Stimulated activated CD4-positive, alpha-beta T cell treated with anti-CD3 and anti-CD28 coated beads, Interleukin-15, amount 100 ng/mL, for 24 hours (primary cell): ENCODE data around the gene MCU.
A peak's percentile ranks its signal among the peaks of the same experiment; 100 is the strongest.
"Not testable (repeated sequence)": the region's sequence is repeated elsewhere in the genome, so short reads cannot be mapped to it uniquely, and the experiment has no call there.

ENCODE experiments used
- DNase-seq: peaks from one replicate; pipeline ENCODE4 v3.0.0-alpha.2; 2020

MCU gene

DNA sequence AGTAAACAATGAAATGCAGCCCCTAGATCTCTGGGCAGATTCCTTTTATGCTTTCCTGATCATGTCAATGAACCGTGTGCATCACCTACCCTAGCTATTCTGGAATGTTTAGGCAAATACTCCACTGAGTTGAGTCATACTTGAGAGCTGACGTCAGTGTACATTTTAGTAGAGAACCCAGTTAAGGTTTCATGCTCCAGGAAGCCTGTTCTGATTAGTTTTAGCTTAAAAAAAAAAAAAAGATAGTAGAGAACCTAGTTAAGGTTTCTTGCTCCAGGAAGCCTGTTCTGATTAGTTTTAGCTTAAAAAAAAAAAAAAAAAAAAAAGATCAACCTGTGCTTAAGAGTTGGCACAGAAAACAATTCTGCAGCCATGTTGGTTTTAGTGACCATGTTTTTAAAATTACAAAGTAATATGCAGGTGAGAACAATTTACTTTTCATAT lies 3.7 kb upstream of the MCU start:
- DNase-seq, result no peak

DNA sequence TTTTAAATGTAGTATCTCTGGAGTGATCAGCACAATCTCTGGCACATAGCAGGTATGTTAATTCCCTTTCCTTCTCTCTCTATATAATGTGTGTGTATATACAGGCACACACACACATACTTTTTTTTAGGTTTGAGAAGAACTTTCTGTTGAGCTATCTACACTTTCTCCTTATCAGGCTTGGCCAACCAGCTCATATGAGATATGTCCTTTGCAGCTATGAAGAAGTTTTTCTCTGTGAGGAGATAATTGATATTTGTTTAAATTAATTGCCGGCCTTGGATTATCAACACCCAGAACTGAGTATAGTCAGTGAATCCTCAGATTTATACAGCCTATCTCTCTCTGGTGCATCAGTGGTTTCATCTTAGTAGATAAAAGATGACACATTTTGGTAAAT lies 2.3 kb upstream of the MCU start:
- DNase-seq, result no peak

DNA sequence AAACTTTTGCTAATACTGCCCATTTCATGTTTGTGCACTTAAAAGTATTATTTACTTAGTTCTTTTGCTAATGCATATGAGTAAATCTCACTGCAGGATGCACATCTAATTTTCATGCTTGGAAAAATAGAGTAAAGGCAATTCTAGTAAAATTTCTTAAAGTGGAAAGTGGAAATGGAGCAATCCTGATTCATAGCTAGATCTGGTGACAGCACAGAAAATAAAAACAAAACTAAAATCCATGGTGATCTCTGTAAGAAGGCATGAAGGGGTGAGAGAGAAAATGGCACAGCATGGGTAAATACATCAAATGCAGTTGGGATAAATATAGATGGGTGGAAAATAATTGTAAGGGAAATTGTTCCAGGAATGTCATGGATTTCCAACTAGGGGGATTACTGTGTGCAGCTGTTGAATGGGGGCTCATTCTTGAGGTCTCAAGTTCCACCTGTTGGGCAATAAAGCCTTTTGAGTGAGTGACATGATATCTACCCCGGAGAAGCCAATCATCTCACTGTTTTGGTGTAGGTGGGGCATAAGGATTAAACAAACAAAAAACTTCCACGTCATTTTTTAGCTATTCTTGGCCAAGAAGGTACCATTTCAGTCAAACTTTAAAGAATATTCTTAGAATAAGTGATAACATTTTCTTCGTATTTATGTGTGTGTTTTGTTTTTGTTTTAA lies 1.7 kb upstream of the MCU start:
- no peak for DNase-seq

DNA sequence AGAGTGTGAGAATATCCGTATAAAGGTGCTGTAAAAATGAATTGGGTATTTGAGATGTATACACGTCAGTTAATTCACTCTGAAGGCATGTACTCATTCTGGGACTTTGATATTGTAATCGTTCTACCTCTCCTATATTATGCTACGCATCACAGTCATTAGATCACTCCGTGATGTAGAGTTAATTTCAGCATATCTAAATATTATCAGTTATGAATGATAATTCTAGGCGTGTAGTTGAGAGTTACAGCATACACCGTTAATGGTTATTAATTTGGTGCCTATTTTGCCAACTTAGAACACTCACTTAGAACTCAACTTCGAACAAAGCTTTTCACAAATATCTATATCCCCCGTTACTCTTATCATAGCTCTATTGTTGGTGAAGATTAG lies 477 bp upstream of the MCU start:
- DNase-seq, result no peak

DNA sequence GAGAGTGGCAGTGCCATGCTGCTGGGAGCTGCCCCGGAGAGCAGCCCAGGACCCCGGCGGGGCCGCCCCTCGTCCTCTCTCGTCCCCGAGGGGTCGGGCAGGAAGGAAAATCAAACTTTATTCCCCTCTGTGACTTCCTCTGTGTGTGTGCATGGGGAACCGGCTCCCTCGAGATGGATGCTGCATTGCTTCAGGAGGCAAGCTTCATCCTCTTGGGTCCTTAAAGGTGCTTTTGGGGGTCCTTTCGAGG lies 726 bp downstream of the MCU start:
- no peak for DNase-seq

DNA sequence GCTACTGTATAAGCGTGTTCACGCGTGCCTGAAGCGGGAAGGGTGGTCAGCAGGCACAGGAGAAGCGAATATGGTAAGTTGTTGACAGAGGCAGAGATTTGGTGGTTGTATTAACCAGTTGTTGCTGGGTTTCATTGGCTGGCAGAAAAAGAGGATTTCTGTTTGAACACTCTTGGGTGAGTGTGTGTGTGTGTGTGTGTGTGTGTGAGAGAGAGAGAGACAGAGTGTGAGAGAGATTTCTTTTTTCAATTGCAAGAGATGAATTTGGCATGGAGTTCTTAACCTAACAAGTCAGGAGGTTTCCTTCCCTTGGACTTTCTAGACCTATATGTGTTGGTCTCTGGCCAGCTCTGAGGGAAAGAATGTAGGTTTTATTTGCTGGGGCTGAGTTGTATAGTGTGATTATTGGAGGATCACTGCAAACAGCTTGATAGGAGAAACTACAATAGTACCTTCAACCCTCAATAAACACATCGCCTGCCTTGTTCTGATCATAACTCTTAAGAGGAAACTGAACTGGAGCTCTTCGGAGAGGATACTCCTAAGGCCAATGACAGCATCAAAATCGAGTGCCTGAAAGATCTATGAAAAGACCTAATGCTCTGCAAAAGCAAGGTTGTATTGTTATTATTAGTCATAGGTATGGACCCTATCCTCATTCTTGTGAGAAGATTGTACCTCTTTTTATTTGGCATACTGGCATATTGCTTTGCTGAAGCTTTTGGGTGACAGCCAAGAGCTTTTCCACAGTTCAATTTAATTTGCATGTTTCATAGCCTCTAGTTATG lies 1.2 kb downstream of the MCU start:
- DNase-seq, result no peak

DNA sequence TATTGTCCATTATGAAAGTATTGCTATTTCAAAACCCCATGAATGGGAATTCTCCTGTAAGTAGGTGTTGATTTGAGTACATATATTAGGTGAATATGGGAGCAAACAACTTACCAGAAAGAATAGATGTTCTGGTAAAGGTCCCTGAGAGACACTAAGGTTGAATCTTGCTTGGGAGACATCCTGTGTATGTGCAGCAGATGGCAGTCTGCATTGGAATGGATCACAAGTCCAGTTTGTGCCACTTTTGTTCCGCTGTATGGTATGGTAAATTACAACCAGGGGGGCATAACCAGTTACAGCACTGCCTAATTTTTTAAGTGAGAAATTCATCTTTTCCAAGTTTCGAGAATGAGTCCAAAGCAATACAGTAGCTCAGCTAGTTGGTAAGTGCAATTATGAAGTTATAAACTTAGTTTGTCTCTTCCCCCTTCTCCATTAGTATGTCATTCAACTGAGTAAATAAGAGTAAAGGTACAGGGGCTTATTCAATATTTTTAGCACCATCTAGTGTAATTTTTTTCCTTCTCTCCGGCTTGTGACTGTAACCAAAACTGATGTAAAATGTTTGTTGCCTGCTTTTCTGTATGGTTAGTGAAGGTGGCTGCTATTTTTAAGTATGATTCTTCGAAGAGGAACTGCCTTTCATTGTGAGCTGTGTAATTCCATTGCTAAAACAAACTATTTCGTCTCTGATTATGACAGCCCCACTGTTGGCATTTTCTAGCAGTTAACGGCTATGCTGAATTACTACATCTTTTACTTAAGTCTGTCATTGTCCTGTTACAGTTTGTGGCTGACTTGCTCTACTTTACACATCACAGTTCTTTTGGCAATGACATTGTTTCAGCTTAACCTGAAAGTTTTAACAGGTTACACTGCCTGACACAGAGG lies 2.8 kb downstream of the MCU start:
- no peak for DNase-seq

DNA sequence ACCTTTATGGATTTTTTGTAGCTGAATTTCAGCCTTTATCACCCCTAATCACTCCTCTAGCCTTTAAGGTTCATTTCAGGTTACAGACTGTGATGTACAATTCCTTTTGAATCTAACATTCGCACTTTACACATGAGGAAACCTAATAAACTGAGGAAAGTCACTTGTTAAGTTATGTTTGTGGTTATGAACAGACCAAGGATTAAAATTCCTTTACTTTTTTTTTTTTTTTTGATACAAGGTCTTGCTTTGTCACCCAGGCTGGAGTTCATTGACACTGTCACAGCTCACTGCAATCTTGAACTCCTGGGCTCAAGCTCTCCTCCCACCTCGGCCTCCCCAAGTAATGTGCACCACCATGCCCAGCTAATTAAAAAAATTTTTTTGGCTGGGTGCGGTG lies 3.6 kb downstream of the MCU start:
- no peak for DNase-seq

DNA sequence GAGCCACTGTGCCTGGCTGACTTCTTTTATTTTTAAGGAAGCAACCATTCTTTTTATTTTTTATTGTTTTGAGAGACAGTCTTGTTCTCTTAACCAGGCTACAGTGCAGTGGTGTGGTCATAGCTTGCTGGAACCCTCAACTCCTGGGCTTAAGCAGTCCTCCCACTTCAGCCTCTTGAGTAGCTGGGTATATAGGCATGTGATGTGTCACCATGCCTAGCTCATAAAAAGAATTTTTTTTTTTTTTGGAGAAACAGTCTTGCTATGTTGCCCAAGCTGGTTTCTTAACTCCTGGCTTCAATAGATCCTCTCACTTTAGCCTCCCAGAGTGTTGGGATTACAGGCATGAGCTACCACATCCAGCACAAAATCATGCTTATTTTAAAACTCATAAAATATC lies 5.8 kb downstream of the MCU start:
- no peak for DNase-seq

DNA sequence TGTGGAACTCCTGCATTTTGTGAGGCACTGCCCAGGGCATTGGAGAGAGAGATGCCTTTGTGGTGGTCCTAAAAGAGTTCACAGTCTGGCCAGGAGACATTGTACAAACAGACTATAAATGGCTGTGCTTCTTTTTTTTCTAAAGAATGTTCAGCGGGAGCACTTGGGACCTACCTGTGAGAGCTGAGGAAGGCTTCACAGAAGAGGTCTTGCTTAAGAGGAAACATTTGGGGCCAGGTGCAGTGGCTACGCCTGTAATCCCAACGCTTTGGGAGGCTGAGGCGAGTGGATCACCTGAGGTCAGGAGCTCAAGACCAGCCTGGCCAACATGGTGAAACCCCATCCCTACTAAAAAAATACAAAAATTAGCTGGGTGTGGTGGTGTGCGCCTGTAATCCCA lies 10.5 kb downstream of the MCU start:
- not testable (repeated sequence) for DNase-seq

DNA sequence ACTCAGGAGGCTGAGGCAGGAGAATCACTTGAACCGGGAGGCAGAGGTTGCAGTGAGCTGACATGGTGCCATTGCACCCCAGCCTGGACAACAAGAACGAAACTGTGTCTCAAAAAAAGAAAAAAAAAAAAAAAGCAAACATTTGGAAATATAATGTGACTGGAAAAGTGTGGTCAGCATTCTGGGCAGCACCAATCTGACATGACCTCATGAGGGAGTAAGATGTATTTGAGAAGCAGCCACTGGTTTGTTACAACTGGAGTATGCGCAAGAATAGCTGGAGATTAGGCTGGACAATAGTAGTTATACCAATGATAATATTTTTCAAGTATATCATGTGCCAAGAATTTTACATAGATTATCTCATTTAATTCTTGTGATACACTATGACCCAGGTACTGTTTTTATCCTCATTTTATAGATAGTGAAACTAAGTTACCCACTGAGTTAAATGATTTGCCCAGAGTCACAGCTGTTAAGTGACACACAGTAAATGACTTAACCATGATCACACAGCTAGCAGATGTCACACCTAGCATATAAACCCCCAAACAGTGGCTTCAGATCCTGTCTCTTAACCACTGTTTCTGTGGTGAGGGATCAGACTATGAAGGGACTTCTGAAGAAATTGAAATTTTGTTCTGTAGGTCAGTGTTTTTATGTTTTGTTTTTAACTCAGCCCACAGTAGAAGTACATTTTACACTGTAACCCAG lies 11.1 kb downstream of the MCU start:
- DNase-seq, result no peak

DNA sequence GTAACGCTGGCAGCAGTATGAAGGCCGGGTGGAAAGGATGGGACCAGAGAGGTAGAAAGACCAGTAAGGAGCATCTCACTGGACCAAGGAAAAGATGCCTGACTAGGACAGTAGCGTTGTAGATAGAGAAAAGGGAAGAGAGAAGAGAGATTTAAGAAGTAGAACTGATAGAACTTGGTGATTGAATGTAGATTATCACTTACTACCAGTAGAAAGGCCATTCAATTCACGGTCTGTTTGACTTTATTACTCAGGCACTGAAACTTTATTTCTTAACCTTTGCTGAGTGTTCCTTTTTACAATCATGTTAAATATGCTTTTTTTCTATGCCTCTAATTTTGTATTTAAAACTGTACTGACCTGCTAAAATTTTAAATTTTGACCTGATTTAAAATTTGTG lies 12.2 kb downstream of the MCU start:
- DNase-seq, result no peak

DNA sequence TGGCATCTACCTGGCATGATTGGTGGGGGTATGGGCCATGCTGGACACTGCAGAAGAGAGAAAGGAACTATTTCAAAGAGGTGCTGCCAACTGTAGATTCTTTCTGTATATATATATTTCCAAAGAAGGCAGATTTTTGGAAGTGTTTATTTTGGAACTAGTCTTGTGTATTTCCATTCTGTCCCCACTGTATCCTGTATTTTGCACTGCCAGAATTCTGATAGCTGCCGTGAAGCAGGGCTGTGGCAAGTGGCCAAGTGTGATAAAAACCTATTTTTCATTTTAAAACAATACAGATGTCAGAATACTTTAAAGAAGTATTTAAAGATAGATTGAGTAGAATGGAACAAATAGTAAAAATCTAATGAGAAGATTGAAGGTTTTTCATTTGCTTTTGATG lies 17.1 kb downstream of the MCU start:
- DNase-seq, result no peak

DNA sequence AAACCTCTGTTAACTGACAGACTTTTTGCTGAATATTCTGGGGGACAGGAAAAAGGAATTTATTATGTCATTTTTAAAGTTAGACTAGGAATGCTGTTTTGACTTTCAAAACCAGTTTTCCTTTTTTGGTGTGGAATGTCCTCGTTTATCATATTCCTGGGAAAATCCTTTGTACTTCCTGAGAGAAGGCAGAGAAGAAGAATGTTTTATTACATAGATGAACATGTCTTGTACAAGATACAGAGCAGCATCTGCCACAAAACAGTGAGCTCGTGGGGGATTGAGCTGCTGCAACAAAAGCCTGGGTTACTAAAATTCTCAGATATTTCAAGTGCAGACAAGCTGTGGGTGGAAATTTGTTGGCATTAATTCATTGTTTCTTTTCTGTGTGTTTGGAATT lies 20.2 kb downstream of the MCU start:
- DNase-seq, result no peak

DNA sequence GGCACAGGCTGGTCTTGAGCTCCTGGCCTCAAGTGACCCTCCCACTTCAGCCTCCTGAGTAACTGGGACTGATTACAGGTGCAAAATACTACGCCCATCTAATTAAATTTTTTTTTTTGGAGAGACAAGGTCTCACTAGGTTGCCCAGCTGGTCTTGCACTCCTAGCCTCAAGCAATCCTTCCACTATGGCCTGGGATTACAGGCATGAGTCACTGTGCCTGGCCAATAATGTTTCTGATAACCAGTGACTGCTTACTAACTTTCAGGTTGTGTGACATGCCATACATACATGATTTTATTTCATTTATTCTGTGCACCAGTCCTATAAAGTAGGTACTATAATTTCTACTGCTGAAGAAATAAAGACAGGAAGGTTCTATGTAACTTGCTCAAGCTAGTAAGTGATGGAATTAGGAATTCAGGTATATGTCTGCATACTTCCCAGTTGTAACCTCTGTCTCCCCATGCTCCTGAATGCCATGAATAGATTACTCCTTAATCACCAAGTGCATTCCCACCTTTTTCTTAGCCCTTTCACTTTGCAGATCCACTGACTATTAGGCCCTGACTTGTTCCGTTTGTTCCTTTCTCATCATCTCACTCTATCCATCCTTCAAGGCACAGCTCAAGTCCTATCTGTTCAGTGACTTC lies 28.1 kb downstream of the MCU start:
- DNase-seq, result no peak

DNA sequence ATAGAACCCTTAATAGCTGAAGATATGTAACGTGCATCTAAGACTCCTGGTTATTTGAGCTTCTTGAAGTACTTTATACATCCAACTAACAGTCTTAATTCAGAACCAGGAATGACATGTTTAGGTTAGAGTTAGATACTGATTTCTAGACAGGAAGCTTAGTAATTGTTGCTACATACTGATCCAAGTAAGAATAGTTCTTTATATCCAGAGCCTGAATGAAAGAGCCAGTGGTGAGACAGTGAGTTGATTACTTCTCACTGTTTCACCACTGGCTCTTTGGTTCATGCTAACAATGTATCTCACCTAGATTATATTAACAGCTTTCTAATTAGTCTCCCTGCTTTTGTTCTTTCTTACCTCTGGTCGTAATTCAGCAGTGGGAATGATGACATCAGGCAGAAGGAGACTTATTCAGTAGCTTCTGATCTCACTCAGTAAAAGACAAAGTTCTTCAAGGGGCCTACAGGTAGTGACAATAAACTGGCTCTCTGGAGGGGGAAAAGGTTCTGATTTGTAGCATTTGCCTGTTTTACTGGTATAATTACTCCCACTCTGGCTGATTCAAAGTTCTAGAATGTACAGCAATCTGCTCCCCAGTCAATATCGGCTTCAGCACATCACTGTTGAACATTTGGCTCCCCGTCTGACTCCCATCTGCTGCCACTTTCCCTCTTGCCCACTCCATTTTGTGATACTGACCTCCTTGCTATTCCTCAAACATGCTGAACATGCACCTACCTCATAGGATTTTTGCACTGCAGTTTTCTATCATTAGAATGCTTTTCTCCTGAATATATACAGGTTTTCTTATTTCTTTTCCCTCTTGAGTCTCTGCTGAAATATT lies 29.1 kb downstream of the MCU start:
- DNase-seq, result no peak

DNA sequence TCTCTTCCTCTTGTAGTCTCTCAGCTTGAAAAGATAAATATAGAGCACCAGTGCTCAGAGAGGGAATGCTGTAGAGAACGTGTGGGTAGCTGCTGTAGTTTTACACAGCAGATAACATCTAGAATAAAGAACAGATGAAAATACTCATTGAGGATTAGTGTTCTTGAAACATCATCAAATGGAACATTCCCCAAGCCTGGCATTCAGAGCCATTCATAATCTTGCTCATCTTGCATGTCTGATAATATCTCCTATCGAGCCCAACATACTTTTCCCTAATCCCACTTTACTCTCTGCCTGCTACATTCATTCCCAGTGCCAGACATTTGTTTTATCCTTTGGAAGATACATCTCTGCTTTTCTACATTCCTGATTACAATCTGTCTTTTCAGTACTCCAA lies 35.2 kb downstream of the MCU start:
- no peak for DNase-seq

DNA sequence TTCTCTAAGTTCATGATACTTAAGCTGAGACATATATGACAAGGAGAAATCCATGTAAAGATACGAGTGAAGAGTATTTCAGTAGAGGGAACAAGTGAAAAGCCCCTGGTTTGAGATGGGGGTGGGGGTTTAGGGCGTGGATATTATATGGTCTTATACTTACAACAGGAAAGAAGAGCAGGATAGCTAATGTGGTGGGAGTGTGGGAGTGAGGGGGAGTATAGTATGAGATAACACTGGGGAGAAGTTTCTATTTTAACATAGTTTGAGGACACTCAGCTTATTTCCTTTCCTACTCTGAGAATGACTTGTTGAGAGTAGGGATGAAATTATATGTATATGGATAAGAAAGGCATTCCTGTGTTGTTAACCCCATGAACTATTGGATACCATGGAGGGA lies 36.5 kb downstream of the MCU start:
- DNase-seq, result no peak

DNA sequence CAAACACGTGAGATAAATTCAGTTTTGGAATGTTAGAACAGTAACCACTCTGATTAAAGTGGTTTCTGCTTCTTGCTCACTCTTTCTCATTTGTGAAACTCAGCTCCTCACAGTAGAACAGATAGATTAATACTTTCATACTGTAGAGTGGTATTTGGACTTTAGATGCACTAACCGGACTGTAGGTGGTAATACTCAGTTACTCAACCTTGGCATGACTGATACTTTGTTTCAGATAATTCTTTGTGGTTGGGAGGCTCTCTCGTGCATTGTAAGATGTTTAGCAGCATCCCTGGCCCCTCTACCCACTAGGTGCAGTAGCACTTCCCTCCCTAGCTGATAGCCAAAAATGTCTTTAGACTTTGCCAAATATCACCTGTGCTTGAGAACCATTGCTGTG lies 37.6 kb downstream of the MCU start:
- DNase-seq, result peak; percentile 26

DNA sequence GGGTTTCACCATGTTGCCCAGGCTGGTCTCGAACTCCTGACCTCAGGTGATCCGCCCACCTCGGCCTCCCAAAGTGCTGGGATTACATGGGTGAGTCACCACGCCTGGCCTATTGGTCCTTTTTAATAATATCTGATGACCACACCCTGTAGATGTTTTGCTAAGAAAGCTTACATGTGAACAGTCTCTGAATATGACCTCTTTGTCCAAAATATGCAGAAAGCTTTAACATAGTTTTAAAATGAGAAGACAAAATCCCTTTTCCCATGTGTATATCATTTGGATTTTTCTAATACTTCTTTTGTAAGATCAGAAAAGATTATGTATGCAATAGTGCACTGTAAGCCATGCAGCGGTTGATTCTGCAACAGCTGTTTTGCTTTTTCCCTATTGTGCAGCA lies 38.5 kb downstream of the MCU start:
- DNase-seq, result no peak

DNA sequence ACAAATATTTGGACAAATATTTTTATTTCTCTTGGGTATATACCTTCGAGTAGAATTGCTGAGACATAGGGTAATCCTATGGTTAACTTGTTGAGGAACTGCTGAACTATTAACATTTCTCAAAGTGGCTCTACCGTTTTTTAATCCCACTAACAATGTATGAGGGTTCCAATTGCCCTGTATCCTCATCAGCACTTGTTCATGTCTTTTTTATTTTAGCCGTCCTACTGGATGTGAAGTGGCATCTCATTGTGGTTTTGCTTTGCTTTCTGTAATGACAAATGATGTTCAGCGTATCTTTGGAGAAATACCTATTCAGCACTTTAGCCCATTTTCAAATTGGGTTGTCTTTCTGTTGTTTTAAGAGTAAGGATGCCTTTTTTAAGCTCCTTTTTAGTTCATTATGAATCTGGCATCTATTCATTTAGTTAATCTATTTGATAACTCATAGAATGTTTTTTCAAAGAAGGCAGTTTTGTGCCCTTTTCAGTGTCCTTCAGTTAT lies 40.0 kb downstream of the MCU start:
- DNase-seq, result no peak

DNA sequence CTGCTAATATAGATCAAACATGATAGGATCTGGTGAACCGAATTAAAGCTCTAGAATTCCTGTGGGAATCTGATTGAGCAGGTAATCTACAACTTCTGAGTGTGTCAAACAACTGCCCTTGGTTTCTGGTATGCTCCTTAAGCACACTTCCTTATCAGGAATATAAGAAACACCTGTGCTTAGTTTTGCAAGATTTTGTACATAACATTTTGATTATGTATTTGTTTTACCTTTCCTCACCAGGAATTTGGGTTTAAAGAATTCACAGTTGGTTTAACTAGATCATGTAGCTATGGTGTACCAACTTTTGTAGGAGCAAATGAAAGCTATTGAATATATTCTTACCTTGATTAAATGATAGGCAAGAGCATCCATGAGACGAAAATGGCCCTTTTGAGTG lies 40.6 kb downstream of the MCU start:
- no peak for DNase-seq
